ENCODE results near the gene RPF1.

DNA sequence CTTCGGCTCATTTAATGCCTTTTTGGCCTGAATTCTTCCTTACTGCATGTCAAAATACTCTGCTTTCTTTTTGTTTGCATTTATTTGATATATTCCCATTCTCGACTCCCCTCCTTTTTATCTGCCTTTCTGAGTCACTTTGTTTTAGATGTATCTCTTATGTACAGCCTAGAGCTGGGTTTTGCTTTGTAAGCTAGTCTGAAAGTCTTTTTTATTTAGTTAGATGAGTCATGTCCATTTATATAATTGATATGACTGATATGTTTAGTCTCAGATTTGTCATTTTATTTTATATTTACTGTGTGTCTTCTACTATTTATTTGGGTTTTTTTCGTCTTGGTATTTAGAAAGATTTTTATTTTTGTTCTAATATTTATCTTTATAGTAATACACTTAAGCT, 60.9 kb downstream of the RPF1 start:
- TF ChIP-seq GABPA (IDR thresholded peaks at IDR 0.05 in 1 of 2, conservative IDR thresholded peaks at IDR 0.05 in 1 of 2) (no peak), TAF1 (conservative IDR thresholded peaks at IDR 0.05) (no peak), HNF4G (IDR thresholded peaks at IDR 0.05) (no peak), SP1 (IDR thresholded peaks at IDR 0.05) (no peak), RAD21 (IDR thresholded peaks at IDR 0.05) (no peak), YY1 (IDR thresholded peaks at IDR 0.05) (no peak), JUND (IDR thresholded peaks at IDR 0.05) (no peak), RXRA (IDR thresholded peaks at IDR 0.05) (no peak)
- TF ChIP-seq, protein P1, sequence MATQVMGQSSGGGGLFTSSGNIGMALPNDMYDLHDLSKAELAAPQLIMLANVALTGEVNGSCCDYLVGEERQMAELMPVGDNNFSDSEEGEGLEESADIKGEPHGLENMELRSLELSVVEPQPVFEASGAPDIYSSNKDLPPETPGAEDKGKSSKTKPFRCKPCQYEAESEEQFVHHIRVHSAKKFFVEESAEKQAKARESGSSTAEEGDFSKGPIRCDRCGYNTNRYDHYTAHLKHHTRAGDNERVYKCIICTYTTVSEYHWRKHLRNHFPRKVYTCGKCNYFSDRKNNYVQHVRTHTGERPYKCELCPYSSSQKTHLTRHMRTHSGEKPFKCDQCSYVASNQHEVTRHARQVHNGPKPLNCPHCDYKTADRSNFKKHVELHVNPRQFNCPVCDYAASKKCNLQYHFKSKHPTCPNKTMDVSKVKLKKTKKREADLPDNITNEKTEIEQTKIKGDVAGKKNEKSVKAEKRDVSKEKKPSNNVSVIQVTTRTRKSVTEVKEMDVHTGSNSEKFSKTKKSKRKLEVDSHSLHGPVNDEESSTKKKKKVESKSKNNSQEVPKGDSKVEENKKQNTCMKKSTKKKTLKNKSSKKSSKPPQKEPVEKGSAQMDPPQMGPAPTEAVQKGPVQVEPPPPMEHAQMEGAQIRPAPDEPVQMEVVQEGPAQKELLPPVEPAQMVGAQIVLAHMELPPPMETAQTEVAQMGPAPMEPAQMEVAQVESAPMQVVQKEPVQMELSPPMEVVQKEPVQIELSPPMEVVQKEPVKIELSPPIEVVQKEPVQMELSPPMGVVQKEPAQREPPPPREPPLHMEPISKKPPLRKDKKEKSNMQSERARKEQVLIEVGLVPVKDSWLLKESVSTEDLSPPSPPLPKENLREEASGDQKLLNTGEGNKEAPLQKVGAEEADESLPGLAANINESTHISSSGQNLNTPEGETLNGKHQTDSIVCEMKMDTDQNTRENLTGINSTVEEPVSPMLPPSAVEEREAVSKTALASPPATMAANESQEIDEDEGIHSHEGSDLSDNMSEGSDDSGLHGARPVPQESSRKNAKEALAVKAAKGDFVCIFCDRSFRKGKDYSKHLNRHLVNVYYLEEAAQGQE (IDR thresholded peaks at IDR 0.05), result no peak
- TF ChIP-seq, protein P2, sequence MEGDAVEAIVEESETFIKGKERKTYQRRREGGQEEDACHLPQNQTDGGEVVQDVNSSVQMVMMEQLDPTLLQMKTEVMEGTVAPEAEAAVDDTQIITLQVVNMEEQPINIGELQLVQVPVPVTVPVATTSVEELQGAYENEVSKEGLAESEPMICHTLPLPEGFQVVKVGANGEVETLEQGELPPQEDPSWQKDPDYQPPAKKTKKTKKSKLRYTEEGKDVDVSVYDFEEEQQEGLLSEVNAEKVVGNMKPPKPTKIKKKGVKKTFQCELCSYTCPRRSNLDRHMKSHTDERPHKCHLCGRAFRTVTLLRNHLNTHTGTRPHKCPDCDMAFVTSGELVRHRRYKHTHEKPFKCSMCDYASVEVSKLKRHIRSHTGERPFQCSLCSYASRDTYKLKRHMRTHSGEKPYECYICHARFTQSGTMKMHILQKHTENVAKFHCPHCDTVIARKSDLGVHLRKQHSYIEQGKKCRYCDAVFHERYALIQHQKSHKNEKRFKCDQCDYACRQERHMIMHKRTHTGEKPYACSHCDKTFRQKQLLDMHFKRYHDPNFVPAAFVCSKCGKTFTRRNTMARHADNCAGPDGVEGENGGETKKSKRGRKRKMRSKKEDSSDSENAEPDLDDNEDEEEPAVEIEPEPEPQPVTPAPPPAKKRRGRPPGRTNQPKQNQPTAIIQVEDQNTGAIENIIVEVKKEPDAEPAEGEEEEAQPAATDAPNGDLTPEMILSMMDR (IDR thresholded peaks at IDR 0.05; ENCODE audit: low read depth, low read length, missing input control), result no peak
- TF ChIP-seq, protein P3, sequence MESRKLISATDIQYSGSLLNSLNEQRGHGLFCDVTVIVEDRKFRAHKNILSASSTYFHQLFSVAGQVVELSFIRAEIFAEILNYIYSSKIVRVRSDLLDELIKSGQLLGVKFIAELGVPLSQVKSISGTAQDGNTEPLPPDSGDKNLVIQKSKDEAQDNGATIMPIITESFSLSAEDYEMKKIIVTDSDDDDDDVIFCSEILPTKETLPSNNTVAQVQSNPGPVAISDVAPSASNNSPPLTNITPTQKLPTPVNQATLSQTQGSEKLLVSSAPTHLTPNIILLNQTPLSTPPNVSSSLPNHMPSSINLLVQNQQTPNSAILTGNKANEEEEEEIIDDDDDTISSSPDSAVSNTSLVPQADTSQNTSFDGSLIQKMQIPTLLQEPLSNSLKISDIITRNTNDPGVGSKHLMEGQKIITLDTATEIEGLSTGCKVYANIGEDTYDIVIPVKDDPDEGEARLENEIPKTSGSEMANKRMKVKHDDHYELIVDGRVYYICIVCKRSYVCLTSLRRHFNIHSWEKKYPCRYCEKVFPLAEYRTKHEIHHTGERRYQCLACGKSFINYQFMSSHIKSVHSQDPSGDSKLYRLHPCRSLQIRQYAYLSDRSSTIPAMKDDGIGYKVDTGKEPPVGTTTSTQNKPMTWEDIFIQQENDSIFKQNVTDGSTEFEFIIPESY (IDR thresholded peaks at IDR 0.05), result no peak
- TF ChIP-seq, protein P4, sequence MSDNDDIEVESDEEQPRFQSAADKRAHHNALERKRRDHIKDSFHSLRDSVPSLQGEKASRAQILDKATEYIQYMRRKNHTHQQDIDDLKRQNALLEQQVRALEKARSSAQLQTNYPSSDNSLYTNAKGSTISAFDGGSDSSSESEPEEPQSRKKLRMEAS (IDR thresholded peaks at IDR 0.05), result no peak
- TF ChIP-seq, protein P5, sequence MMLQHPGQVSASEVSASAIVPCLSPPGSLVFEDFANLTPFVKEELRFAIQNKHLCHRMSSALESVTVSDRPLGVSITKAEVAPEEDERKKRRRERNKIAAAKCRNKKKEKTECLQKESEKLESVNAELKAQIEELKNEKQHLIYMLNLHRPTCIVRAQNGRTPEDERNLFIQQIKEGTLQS (IDR thresholded peaks at IDR 0.05), result no peak
